Endothelial cell of umbilical vein (primary cell): Measurements from ENCODE around the gene PUDP. TPM values are rescaled to one million over a fixed set of nuclear protein-coding genes. Genes with fewer than 3 reads are reported as not detected.

Source experiments
- BruUV-seq: library from RNA; stranded (reverse); fragments of 400-500 nt; replicated peaks from 2 replicates; lab custom pipeline; 2021; lab: Mats Ljungman, UMichigan
- CTCF ChIA-PET: fragments of 300-600, 350-600 bp; sonication (Branson Sonifier 250); formaldehyde crosslinking; loops from one replicate; lab custom pipeline; 2021; ENCODE audit warnings: antibody characterized with exemption, inconsistent platforms; lab: Charles Lee
- POLR2A ChIA-PET: fragments of 300-600, 350-600 bp; sonication (Branson Sonifier 250); formaldehyde crosslinking; loops from one replicate; lab custom pipeline; 2021; ENCODE audit warnings: antibody characterized with exemption, inconsistent platforms; lab: Charles Lee
- DNase-seq: peaks from one replicate; pipeline ENCODE4 v3.0.0-alpha.2; 2011; ENCODE audit warnings: low read depth, low spot score
- FAIRE-seq: peaks from 2 replicates; lab custom pipeline; 2011; peaks lifted over from hg19 to GRCh38; lab: Jason Lieb, UNC
- H2AFZ ChIP-seq: 2 replicates; pipeline ENCODE4 v1.6.0; 2012; ENCODE audit warnings: low read depth, low read length, control low read depth, inconsistent platforms
- H3K27ac ChIP-seq: 2 replicates; pipeline ENCODE4 v1.5.1; 2011; ENCODE audit warnings: low read depth, mild to moderate bottlenecking, control low read depth, low read length, moderate library complexity; ENCODE audit not compliant: insufficient read depth
- H3K27me3 ChIP-seq, 2 experiments: 2 replicates each; pipeline versions ENCODE4 v1.6.0 to v1.6.1; 2011; ENCODE audit warnings: low read length in 2 of 2, mixed read lengths in 1 of 2; ENCODE audit not compliant: control insufficient read depth in 2 of 2, insufficient read depth in 2 of 2
- H3K36me3 ChIP-seq, 2 experiments: 2 replicates in 1 of 2; 3 replicates in 1 of 2; pipeline ENCODE4 v1.5.1; 2011; ENCODE audit warnings: low read length in 2 of 2, mild to moderate bottlenecking in 1 of 2, moderate library complexity in 1 of 2; ENCODE audit not compliant: control insufficient read depth in 2 of 2, insufficient read depth in 2 of 2; ENCODE audit errors: extremely low read depth in 1 of 2
- H3K4me1 ChIP-seq: 3 replicates; pipeline ENCODE4 v1.5.1; 2011; ENCODE audit warnings: mild to moderate bottlenecking, low read length; ENCODE audit not compliant: control insufficient read depth, insufficient read depth; ENCODE audit errors: extremely low read depth
- H3K4me2 ChIP-seq: 2 replicates; pipeline ENCODE4 v1.6.1; 2011; ENCODE audit warnings: low read length, control low read depth, mixed read lengths; ENCODE audit not compliant: insufficient read depth
- H3K4me3 ChIP-seq, 3 experiments: fragments of 200-600 bp in 1 of 3; sonication (generic), shearing (Covaris generic) in 1 of 3; replicated peaks in 1 of 3; 2 replicates each; pipeline ENCODE4 v1.5.1; 2011 to 2016; ENCODE audit warnings: control low read depth in 3 of 3, low read length in 3 of 3, mild to moderate bottlenecking in 2 of 3, inconsistent platforms in 1 of 3, low read depth in 1 of 3, moderate library complexity in 1 of 3; ENCODE audit not compliant: insufficient read depth in 1 of 3
- H3K79me2 ChIP-seq: 2 replicates; pipeline ENCODE4 v1.6.0; 2012; ENCODE audit warnings: low read length, inconsistent platforms; ENCODE audit not compliant: control insufficient read depth, insufficient read depth
- H3K9ac ChIP-seq: replicated peaks from 2 replicates; pipeline ENCODE3; 2011; ENCODE audit warnings: low read length, control low read depth; ENCODE audit not compliant: insufficient read depth; ENCODE audit errors: extremely low read depth
- H3K9me1 ChIP-seq: replicated peaks from 3 replicates; pipeline ENCODE4 v1.6.0; 2011; ENCODE audit warnings: mild to moderate bottlenecking, low read length; ENCODE audit not compliant: control insufficient read depth, insufficient read depth; ENCODE audit errors: extremely low read depth
- H3K9me3 ChIP-seq: replicated peaks from 2 replicates; pipeline ENCODE4 v1.5.1; 2012; ENCODE audit warnings: low read length, inconsistent platforms; ENCODE audit not compliant: control insufficient read depth, insufficient read depth
- H4K20me1 ChIP-seq: replicated peaks from 2 replicates; pipeline ENCODE3; 2011; ENCODE audit warnings: mild to moderate bottlenecking, low read length; ENCODE audit not compliant: control insufficient read depth, insufficient read depth; ENCODE audit errors: extremely low read depth
- EZH2 ChIP-seq: IDR thresholded peaks from 2 replicates; pipeline ENCODE4 v1.6.1; 2012; ENCODE audit warnings: borderline replicate concordance, low read depth, mild to moderate bottlenecking, moderate library complexity, low read length, inconsistent platforms; ENCODE audit not compliant: severe bottlenecking
- JUN ChIP-seq: IDR thresholded peaks from 2 replicates; pipeline ENCODE4 v1.6.1; 2011; ENCODE audit warnings: borderline replicate concordance, low read depth; ENCODE audit not compliant: insufficient read length, insufficient read depth
- POLR2AphosphoS5 ChIP-seq: IDR thresholded peaks from 2 replicates; pipeline ENCODE4 v1.6.1; 2012; ENCODE audit warnings: low read depth, mild to moderate bottlenecking, control low read depth, low read length, moderate library complexity; ENCODE audit not compliant: insufficient read depth
- dilution Hi-C: fragments of 300-500 bp; cut with MboI; formaldehyde crosslinking; loops from one replicate; pipeline ENCODE4 v1.15.0; 2019; ENCODE audit warnings: low sequenced_read_pairs; ENCODE audit not compliant: extremely low pct_ligation_motif_present
- intact Hi-C: fragments of 100-400 bp; cut with micrococcal nuclease; formaldehyde crosslinking; loops from one replicate; pipeline ENCODE4 v1.10.0; 2022
- polyA plus RNA-seq, 4 experiments: library from polyadenylated mRNA; depleted of rRNA in 3 of 4; stranded (reverse) in 3 of 4; unstranded in 1 of 4; fragments of >200 nt; gene quantifications; 2 replicates each; pipeline versions ENCODE4 v1.2.1 to v1.2.3, GENCODE V29; 2011 to 2012; ENCODE audit warnings: missing spikeins in 1 of 4
- total RNA-seq: library from RNA; stranded (reverse); gene quantifications from 2 replicates; pipeline ENCODE4 v1.2.3, GENCODE V29; 2021
- TF ChIP-seq, protein P1 (sequence below), 2 donors: IDR thresholded peaks; 1 replicate in 1 of 2; 2 replicates in 1 of 2; pipeline ENCODE4 v1.5.1; 2011; ENCODE audit warnings: low read length in 2 of 2, mild to moderate bottlenecking in 2 of 2, moderate library complexity in 2 of 2, control low read depth in 1 of 2, inconsistent platforms in 1 of 2, low read depth in 1 of 2; ENCODE audit not compliant: insufficient read depth in 1 of 2; ENCODE audit errors: extremely low read depth in 1 of 2
- TF ChIP-seq, protein P2 (sequence below): IDR thresholded peaks from 2 replicates; pipeline ENCODE4 v1.6.1; 2011; ENCODE audit not compliant: insufficient read depth, insufficient read length

PUDP gene
- total and polyA plus RNA-seq, 2 donors (not counting 3 experiments of a cell fraction or from before 2014, with no cell fraction given), result 17.3 to 22.5 TPM

DNA sequence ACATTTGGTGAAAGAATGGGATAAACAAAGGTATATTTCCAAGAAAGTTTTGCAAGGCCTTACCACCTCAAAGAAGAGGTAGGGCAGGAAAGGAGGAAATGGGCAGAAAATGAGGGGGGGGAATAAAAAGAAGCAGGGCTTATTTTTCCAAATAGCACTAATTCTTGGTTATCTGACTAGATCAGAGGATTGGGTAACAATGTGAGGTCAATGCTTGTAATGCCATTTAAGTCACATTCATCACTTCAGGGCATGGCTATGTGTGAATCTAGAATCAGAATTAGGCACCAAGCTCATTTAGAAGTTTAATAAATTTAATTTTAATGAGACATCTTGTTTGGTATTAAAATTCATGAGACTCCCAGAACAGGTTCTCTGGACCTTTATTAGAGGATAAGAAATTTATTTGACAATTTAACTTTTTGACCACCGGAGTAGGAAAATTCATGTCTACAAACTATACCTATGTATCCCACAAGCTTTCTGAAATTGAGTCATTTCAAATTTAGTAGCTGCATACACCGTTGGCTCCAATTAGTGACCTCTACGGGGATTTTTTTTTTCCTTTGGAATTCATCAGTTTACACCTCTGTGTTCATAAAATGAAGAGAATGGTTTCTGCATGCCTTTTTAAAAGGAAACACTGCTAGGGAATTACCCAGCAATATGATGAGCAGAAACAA is 1.8 kb downstream of the PUDP start:
- H3K9ac ChIP-seq, result no peak overlapping the region
- POLR2A ChIA-PET, result interaction anchor here (0.9 kb wide), 1 partner anchor 12 kb away, joined by 3 read pairs; no protein-coding TSS in a partner anchor
- dilution Hi-C loops (no loop called here), intact Hi-C loops (loop anchor here (5.0 kb wide), 1 partner anchor 64 kb away; no protein-coding TSS in a partner anchor)
- H3K4me3 ChIP-seq, result no peak overlapping the region
- no peak overlapping the region for H3K27ac ChIP-seq
- no peaks in the 10 kb centered on the region for H3K9me1 ChIP-seq
- no peaks in the 10 kb centered on the region for H3K36me3 ChIP-seq
- H3K79me2 ChIP-seq, result peaks cover 17% of the 10 kb centered on the region
- FAIRE-seq, result peak; percentile 80
- DNase-seq, result no peak
- no peaks in the 10 kb centered on the region for H3K27me3 ChIP-seq
- CTCF ChIA-PET, result interaction anchor here (1.1 kb wide), 1 partner anchor 13 kb away, joined by 5 read pairs; no protein-coding TSS in a partner anchor
- no peak overlapping the region for H2AFZ ChIP-seq
- no peak for TF ChIP-seq POLR2AphosphoS5
- TF ChIP-seq, protein P1, sequence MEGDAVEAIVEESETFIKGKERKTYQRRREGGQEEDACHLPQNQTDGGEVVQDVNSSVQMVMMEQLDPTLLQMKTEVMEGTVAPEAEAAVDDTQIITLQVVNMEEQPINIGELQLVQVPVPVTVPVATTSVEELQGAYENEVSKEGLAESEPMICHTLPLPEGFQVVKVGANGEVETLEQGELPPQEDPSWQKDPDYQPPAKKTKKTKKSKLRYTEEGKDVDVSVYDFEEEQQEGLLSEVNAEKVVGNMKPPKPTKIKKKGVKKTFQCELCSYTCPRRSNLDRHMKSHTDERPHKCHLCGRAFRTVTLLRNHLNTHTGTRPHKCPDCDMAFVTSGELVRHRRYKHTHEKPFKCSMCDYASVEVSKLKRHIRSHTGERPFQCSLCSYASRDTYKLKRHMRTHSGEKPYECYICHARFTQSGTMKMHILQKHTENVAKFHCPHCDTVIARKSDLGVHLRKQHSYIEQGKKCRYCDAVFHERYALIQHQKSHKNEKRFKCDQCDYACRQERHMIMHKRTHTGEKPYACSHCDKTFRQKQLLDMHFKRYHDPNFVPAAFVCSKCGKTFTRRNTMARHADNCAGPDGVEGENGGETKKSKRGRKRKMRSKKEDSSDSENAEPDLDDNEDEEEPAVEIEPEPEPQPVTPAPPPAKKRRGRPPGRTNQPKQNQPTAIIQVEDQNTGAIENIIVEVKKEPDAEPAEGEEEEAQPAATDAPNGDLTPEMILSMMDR (IDR thresholded peaks at IDR 0.05; ENCODE audit: extremely low read depth in 1 of 2, insufficient read depth in 1 of 2, low read depth in 1 of 2, low read length in 2 of 2), result no peak
- TF ChIP-seq, protein P2, sequence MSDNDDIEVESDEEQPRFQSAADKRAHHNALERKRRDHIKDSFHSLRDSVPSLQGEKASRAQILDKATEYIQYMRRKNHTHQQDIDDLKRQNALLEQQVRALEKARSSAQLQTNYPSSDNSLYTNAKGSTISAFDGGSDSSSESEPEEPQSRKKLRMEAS, result no peak
- no peak for TF ChIP-seq JUN
- no peak for TF ChIP-seq EZH2
- H3K9me3 ChIP-seq, result no peaks in the 10 kb centered on the region
- H3K4me1 ChIP-seq, result no peaks in the 10 kb centered on the region
- TSS peak; percentile 29 for BruUV-seq
- no peaks in the 10 kb centered on the region for H4K20me1 ChIP-seq
- no peak overlapping the region for H3K4me2 ChIP-seq
